ENCODE results near the gene DGUOK.

DNA sequence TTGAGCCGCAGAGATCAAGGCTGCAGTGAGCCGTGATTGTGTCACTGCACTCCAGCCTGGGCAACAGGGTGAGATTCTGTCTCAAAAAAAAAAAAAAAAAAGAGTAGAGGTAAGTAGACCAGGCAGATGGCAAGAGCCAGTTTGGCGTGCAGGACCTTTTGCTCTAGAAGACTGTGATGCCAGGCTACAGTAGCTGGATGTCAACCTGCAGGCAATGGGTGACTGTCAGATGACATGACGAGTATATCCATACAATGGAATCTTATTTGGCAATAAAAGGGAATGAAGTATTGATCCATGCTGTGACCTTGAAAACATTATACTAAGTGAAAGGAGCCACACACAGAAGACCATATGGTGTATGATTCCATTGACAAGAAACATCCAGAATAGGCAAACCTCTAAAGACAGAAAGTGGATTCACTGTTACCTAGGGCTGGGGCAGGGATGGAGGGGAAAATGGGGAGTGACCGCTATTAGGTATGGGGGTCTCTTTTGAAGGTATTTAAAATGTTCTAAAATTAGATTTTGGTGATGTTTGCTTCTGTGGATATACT, 11.2 kb upstream of the DGUOK start:
- no peak for TF ChIP-seq CTBP1 (IDR thresholded peaks at IDR 0.05; ENCODE audit: borderline replicate concordance)
- TF ChIP-seq FOXA1 (IDR thresholded peaks at IDR 0.05), result no peak
- no peak for TF ChIP-seq NFRKB (IDR thresholded peaks at IDR 0.05)
- no peak for TF ChIP-seq FOXK2 (IDR thresholded peaks at IDR 0.05)
- TF ChIP-seq LEF1 (IDR thresholded peaks at IDR 0.05; ENCODE audit: borderline replicate concordance), result no peak
- TF ChIP-seq HDGF (IDR thresholded peaks at IDR 0.05; ENCODE audit: borderline replicate concordance), result no peak
- no peak for TF ChIP-seq SUZ12 (IDR thresholded peaks at IDR 0.05)
- no peak for TF ChIP-seq BHLHE40 (IDR thresholded peaks at IDR 0.05; ENCODE audit: borderline replicate concordance)
